AG09319 (cell line): ENCODE data around the gene PPP4R1.
A peak's percentile ranks its signal among the peaks of the same experiment; 100 is the strongest.
"Not testable (repeated sequence)": the region's sequence is repeated elsewhere in the genome, so short reads cannot be mapped to it uniquely, and the experiment has no call there.

ENCODE experiments used
- DNase-seq: peaks from one replicate; pipeline ENCODE4 v3.0.0-alpha.2; 2010; ENCODE audit warnings: low read depth; ENCODE audit errors: extremely low read depth
- TF ChIP-seq, protein P1 (sequence below): IDR thresholded peaks from 2 replicates; pipeline ENCODE4 v1.5.1; 2011; ENCODE audit warnings: low read depth, mild to moderate bottlenecking, inconsistent platforms, low read length, moderate library complexity

Gene PPP4R1

DNA sequence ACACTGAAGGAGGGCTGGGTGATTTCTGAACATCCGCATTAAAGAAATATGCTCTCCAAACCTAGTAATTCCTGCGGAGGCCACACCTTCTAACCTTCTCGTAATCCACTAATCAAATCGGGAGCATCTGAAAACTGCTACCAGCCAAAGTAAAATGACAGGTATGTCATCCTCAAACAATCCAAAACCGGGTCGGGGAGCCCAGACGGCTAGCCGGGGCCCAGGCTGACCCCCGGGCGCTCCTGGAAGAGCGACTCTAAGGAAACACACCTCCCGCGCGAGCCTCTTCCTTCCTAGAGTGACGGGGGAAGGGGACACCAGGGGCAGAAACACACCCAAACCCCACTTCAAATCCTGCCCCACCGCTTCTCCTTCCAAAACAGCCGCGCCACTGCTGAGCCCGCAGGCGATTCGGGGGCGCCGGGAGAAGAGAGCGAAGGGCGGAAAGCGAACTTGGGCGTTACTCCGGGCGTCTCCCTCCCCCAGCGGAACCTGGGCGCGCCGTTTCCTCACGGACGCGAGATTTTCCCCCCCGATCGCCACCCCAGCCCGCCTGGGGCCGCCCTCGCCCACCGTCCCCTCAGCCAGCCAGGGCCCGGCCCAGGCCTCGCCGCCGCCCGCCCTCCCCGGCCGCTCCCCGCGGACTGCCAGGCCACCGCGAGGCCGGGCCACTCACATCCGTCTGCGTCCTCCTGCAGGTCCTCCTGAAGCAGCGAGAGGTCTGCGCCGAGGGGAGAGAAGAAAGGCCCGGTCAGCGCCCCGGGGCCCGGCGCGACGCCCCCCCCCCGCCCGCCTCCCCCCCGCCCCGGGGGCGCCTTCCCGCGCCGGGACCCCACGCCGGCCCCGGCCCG is 584 bp downstream of the PPP4R1 start:
- TF ChIP-seq, protein P1, sequence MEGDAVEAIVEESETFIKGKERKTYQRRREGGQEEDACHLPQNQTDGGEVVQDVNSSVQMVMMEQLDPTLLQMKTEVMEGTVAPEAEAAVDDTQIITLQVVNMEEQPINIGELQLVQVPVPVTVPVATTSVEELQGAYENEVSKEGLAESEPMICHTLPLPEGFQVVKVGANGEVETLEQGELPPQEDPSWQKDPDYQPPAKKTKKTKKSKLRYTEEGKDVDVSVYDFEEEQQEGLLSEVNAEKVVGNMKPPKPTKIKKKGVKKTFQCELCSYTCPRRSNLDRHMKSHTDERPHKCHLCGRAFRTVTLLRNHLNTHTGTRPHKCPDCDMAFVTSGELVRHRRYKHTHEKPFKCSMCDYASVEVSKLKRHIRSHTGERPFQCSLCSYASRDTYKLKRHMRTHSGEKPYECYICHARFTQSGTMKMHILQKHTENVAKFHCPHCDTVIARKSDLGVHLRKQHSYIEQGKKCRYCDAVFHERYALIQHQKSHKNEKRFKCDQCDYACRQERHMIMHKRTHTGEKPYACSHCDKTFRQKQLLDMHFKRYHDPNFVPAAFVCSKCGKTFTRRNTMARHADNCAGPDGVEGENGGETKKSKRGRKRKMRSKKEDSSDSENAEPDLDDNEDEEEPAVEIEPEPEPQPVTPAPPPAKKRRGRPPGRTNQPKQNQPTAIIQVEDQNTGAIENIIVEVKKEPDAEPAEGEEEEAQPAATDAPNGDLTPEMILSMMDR = no peak
- no peak for DNase-seq

DNA sequence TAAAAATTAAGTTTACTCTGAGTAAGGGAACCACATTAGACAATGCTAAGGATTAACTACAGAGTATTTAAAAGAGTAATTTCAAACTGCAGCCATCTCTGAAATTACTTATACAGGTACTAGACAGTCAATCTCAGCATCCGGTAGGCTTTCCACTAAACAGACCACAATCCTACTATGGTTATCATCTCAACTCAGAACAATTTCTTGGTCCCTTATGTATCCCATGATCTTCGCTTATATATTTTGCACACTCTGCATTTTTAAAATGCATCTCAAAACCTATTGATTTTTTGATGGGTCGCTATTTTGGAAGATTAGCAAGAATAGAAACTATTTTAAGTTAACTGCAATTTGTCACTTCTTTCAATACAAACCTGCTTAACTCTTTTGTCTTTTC is 1.4 kb downstream of the PPP4R1 start:
- DNase-seq = no peak
- TF ChIP-seq, protein P1 = no peak

DNA sequence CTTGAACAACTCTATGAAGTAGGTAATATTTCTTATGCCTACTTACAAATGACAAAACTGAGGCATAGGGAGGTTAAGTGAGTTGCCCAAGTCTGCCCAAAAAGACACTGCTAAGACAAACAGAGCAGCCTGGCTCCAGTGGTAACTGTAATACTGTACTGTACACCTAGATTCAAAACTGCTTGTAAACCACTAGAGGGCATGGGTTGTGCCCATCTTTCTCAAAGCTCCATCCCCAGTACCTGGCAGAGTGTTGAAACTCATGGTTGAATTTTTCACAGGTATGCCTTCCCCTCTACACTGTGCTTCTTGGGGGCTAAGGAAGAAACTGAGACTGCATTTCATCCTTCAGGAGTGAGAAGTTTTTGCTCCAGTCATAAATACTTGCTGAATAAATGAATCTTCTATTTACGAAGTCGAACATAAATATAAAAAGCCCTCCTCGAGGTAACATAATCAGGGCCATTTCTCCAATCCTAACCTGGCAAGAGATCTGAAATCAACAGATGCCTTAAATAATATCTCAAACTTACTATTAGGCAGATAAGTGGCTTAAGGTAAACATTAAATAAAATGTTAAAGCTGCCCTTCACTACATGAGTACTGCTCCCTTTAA is 2.0 kb downstream of the PPP4R1 start:
- TF ChIP-seq, protein P1 = peak; percentile 73
- no peak for DNase-seq

DNA sequence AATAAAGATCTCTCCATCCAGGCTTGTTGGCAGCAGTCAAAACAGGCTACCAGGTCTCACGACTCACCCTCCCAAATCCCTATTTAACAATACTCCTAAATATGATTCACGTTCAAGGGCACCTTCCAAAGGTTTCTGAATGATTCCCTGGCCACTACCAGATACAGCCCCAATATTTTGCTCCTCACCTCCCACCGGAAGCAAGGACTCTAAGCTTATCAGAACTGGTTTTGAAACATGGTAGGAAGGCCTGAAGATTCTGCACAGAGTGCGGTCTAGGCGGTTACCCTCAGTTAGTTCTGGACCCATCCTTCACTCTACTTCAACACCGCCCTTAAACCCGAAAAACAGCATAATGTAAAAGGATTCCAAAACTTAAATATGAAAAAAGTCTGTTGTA is 5.2 kb downstream of the PPP4R1 start:
- TF ChIP-seq, protein P1 = no peak
- no peak for DNase-seq

DNA sequence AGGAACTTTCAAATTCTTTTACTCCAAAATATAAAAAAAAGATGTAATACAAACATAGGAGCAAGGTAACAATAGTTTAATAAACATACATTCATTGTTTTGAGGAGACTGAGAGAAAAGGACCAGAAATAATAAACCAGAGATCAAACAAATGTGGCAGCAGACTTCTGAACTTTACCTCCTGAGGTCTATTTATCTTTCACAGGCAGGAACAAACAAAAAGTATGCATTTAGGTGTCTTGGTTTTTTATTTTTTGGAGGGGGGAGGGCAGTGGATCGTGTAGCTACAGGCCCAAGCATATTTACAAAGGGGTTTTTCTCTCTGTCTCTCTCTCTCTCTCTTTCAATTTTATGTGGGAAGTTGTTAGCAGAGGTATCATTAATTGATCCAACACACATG is 5.6 kb downstream of the PPP4R1 start:
- no peak for DNase-seq
- TF ChIP-seq, protein P1 = no peak

DNA sequence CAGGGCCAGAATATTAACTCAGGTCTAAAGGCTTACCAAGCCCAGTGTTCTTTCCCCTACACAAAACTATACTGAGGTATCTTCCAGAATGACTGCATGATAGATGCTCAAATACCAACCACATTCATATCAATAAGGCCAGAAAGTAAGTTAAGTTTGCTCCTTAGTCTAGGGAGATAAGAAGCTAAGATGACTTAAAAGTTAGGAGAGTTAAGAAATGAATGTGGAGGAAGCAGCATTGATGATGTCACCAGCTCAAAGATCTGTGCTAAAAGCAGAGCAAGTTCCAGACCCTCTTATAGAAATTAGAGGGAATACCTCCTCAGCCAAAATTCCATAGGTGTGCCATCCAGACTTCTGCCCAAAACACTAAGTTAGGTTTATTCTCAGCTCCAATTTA is 6.1 kb downstream of the PPP4R1 start:
- no peak for DNase-seq
- TF ChIP-seq, protein P1 = no peak

DNA sequence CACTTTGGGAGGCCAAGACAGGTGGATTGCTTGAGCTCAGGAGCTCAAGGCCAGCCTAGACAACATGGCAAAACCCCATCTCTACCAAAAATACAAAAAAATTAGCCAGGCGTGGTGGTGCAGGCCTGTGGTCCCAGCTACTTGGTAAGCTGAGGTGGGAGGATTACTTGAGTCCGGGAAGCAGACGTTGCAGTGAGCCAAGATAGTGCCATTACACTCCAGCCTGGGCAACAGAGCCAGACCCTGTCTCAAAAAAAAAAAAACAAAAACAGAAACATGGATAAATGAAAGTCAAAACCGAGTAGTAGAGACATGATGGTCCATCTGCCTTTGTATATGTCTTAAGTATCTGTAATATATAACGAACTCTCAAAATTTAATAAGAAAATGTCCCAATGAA is 7.2 kb downstream of the PPP4R1 start:
- DNase-seq = not testable (repeated sequence)
